HEK293T (cell line): ENCODE results near the gene BUD13.

ENCODE experiments used
- ARNT ChIP-seq: fragments of 450-650 bp; IDR thresholded peaks from 2 replicates; pipeline ENCODE4 v1.6.1; 2017; ENCODE audit warnings: mild to moderate bottlenecking
- BHLHE40 ChIP-seq: fragments of 450-650 bp; IDR thresholded peaks from 2 replicates; pipeline ENCODE4 v1.6.1; 2016; ENCODE audit warnings: mild to moderate bottlenecking, moderate library complexity, borderline replicate concordance
- CTBP1 ChIP-seq: fragments of 450-650 bp; IDR thresholded peaks from 2 replicates; pipeline ENCODE4 v1.6.1; 2016; ENCODE audit warnings: borderline replicate concordance
- FOXA1 ChIP-seq: fragments of 450-650 bp; IDR thresholded peaks from 2 replicates; pipeline ENCODE4 v1.6.1; 2016; ENCODE audit warnings: mild to moderate bottlenecking
- FOXK2 ChIP-seq: fragments of 450-650 bp; IDR thresholded peaks from 2 replicates; pipeline ENCODE4 v1.6.1; 2016; ENCODE audit warnings: mild to moderate bottlenecking
- LEF1 ChIP-seq: fragments of 450-650 bp; IDR thresholded peaks from 2 replicates; pipeline ENCODE4 v1.6.1; 2017; ENCODE audit warnings: mild to moderate bottlenecking, borderline replicate concordance
- NFRKB ChIP-seq: fragments of 450-650 bp; IDR thresholded peaks from 2 replicates; pipeline ENCODE4 v1.6.1; 2016; ENCODE audit warnings: mild to moderate bottlenecking, moderate library complexity
- SP1 ChIP-seq: fragments of 450-650 bp; IDR thresholded peaks from 2 replicates; pipeline ENCODE4 v1.6.1; 2017
- SUZ12 ChIP-seq: fragments of 450-650 bp; IDR thresholded peaks from 2 replicates; pipeline ENCODE4 v1.6.1; 2016; ENCODE audit warnings: mild to moderate bottlenecking
- TARDBP ChIP-seq: fragments of 450-650 bp; IDR thresholded peaks from 2 replicates; pipeline ENCODE4 v1.6.1; 2016
- ZNF384 ChIP-seq: fragments of 450-650 bp; IDR thresholded peaks from 2 replicates; pipeline ENCODE4 v1.6.1; 2016
- TF ChIP-seq, protein P1 (sequence below): fragments of 450-650 bp; IDR thresholded peaks from 2 replicates; pipeline ENCODE4 v1.6.1; 2016

DNA sequence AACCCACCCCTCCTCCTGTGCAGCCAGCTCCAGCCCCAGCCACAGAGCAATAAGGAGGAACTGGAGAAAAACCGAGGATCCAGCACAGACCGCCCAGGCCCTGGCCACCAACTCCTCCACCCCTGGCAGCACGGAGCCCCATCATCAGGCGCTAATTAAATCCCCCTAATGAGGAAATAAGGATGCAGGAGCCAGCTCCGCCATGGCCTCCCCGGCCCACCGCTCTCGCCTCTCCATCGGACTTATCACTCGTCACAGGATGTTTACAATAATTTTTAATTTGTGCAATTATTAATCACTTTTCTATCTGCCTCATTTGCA lies 42.6 kb downstream of the BUD13 start:
- TF ChIP-seq ARNT (no peak), ZNF384 (no peak), FOXK2 (no peak), NFRKB (no peak), SUZ12 (no peak), CTBP1 (no peak), SP1 (no peak), FOXA1 (no peak), BHLHE40 (no peak), TARDBP (no peak), LEF1 (no peak)
- TF ChIP-seq, protein P1, sequence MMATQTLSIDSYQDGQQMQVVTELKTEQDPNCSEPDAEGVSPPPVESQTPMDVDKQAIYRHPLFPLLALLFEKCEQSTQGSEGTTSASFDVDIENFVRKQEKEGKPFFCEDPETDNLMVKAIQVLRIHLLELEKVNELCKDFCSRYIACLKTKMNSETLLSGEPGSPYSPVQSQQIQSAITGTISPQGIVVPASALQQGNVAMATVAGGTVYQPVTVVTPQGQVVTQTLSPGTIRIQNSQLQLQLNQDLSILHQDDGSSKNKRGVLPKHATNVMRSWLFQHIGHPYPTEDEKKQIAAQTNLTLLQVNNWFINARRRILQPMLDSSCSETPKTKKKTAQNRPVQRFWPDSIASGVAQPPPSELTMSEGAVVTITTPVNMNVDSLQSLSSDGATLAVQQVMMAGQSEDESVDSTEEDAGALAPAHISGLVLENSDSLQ: no peak
